ENCODE measurements around the gene TTYH3. TPM values are rescaled to one million over a fixed set of nuclear protein-coding genes. Genes with fewer than 3 reads are reported as not detected.

Gene TTYH3
- total and polyA plus RNA-seq, 7 experiments from 2014 or later: 0.53 to 115 (median 18.1) TPM

GRCh38 chr7:2713370-2713769, 81.6 kb downstream of the TTYH3 start:
- intact Hi-C loops (cut with micrococcal nuclease): no loop called here
- Histone ChIP-seq H3K9me3 (ENCODE audit: control insufficient read depth in 2 of 3, low read length in 3 of 3) (no peaks in the 10 kb centered on the region), H3K4me3 (ENCODE audit: low read length) (no peak overlapping the region), H3K27me3 (ENCODE audit: control insufficient read depth in 2 of 2, insufficient read depth in 2 of 2, low read length in 2 of 2) (no peaks in the 10 kb centered on the region), H3K4me1 (ENCODE audit: control insufficient read depth in 2 of 2, insufficient read depth in 2 of 2, low read length in 2 of 2) (peaks cover 55 to 60% of the 10 kb centered on the region in 2 donors), H3K36me3 (ENCODE audit: control insufficient read depth in 2 of 3, insufficient read depth in 3 of 3, low read length in 3 of 3) (no peaks in the 10 kb centered on the region), H3K27ac (ENCODE audit: low read depth, low read length) (no peak overlapping the region)
- ChIA-PET POLR2A (no interaction called here), CTCF (interaction anchor here (0.7 to 6.0 kb wide), 3 partner anchors 13 to 41 kb away, joined by 3 to 45 read pairs (median 3); no protein-coding TSS in a partner anchor)
- ATAC-seq: no peak
- Mint-ChIP-seq H3K4me3 (peak overlapping the region in 1 of 10 donors; percentile 13), H3K27me3 (peaks cover 0 to 17% (median 8%) of the 10 kb centered on the region in 5 donors), H3K36me3 (peaks cover 0 to 7% (median 0%) of the 10 kb centered on the region in 5 donors), H3K27ac (peak overlapping the region in 2 of 9 donors; percentile 37 to 59), H3K4me1 (peaks cover 37 to 70% (median 67%) of the 10 kb centered on the region in 7 donors), H3K9me3 (no peaks in the 10 kb centered on the region)
- DNase-seq: no peak

GRCh38 chr7:2713978-2714377, 82.2 kb downstream of the TTYH3 start:
- Mint-ChIP-seq H3K27me3 (peaks cover 0 to 17% (median 8%) of the 10 kb centered on the region in 5 donors), H3K4me1 (peaks cover 43 to 76% (median 73%) of the 10 kb centered on the region in 7 donors), H3K9me3 (no peaks in the 10 kb centered on the region), H3K27ac (peak overlapping the region in 6 of 9 donors; percentile 22 to 79 (median 55)), H3K36me3 (peaks cover 0 to 7% (median 0%) of the 10 kb centered on the region in 5 donors), H3K4me3 (peak overlapping the region in 1 of 10 donors; percentile 25)
- ATAC-seq (no peak), DNase-seq (no peak)
- POLR2A ChIA-PET: interaction anchor here (1.2 kb wide), 1 partner anchor 191 kb away, joined by 3 read pairs; no protein-coding TSS in a partner anchor
- Histone ChIP-seq H3K4me1 (ENCODE audit: control insufficient read depth in 2 of 2, insufficient read depth in 2 of 2, low read length in 2 of 2) (peaks cover 51 to 65% of the 10 kb centered on the region in 2 donors), H3K9me3 (ENCODE audit: control insufficient read depth in 2 of 3, low read length in 3 of 3) (no peaks in the 10 kb centered on the region), H3K4me3 (ENCODE audit: low read length) (no peak overlapping the region), H3K27ac (ENCODE audit: low read depth, low read length) (no peak overlapping the region), H3K36me3 (ENCODE audit: control insufficient read depth in 2 of 3, insufficient read depth in 3 of 3, low read length in 3 of 3) (no peaks in the 10 kb centered on the region), H3K27me3 (ENCODE audit: control insufficient read depth in 2 of 2, insufficient read depth in 2 of 2, low read length in 2 of 2) (no peaks in the 10 kb centered on the region)
- CTCF ChIA-PET: interaction anchor here (0.7 to 6.0 kb wide), 5 partner anchors 15 to 1572 kb away, joined by 3 to 45 read pairs (median 4); no protein-coding TSS in a partner anchor
- intact Hi-C loops (cut with micrococcal nuclease): no loop called here

Other genes with a start within 250 kb of the TTYH3 start
- gene CHST12, start 228.4 kb upstream of the TTYH3 start, total RNA-seq: 10 to 100 TPM; 13.3 to 41.6 (median 24.3) TPM
- 10 to 100 TPM in 1 of 2 donors, 1 to 10 TPM in 1; 8.1 to 16.8 TPM for gene CHST12, start 228.4 kb upstream of the TTYH3 start, polyA plus RNA-seq
- gene GRIFIN, start 155.6 kb upstream of the TTYH3 start, total RNA-seq: not detected
- gene GRIFIN, start 155.6 kb upstream of the TTYH3 start, polyA plus RNA-seq: not detected
- gene LFNG, start 112.2 kb upstream of the TTYH3 start, total RNA-seq: 100 to 1,000 TPM; 114 to 246 (median 151) TPM
- gene LFNG, start 112.2 kb upstream of the TTYH3 start, polyA plus RNA-seq: 1 to 10 TPM; 1.2 to 2.3 TPM
- gene BRAT1, start 76.5 kb upstream of the TTYH3 start, total RNA-seq: 10 to 100 TPM; 24.6 to 45.5 (median 37.0) TPM
- gene BRAT1, start 76.5 kb upstream of the TTYH3 start, polyA plus RNA-seq: 10 to 100 TPM; 23.4 to 58.9 TPM
- 10 to 100 TPM in 1 of 5 experiments, 1 to 10 TPM in 4; 4.8 to 10.4 (median 7.5) TPM for gene IQCE, start 73.0 kb upstream of the TTYH3 start, total RNA-seq
- 1 to 10 TPM; 1.6 to 1.9 TPM for gene IQCE, start 73.0 kb upstream of the TTYH3 start, polyA plus RNA-seq
- 1 to 10 TPM in 1 of 5 experiments, under 1 TPM in 4; 0.07 to 2.4 (median 0.80) TPM for gene AMZ1, start 56.2 kb downstream of the TTYH3 start, total RNA-seq
- gene AMZ1, start 56.2 kb downstream of the TTYH3 start, polyA plus RNA-seq: under 1 TPM; 0.07 to 0.13 TPM
- gene GNA12, start 212.3 kb downstream of the TTYH3 start, total RNA-seq: 10 to 100 TPM; 18.1 to 25.7 (median 21.0) TPM
- gene GNA12, start 212.3 kb downstream of the TTYH3 start, polyA plus RNA-seq: 1 to 10 TPM; 4.2 to 9.2 TPM

Measured in naive thymus-derived CD4-positive, alpha-beta T cell (primary cell).